Stimulated activated CD8-positive, alpha-beta memory T cell treated with anti-CD3 and anti-CD28 coated beads, Interleukin-15, amount 100 ng/mL, for 4 hours (primary cell): ENCODE data around the gene TERC.

Experiments
- DNase-seq, 2 donors: peaks; one replicate each; pipeline ENCODE4 v3.0.0-alpha.2; 2020; ENCODE audit warnings: low read depth in 2 of 2

Gene TERC

DNA sequence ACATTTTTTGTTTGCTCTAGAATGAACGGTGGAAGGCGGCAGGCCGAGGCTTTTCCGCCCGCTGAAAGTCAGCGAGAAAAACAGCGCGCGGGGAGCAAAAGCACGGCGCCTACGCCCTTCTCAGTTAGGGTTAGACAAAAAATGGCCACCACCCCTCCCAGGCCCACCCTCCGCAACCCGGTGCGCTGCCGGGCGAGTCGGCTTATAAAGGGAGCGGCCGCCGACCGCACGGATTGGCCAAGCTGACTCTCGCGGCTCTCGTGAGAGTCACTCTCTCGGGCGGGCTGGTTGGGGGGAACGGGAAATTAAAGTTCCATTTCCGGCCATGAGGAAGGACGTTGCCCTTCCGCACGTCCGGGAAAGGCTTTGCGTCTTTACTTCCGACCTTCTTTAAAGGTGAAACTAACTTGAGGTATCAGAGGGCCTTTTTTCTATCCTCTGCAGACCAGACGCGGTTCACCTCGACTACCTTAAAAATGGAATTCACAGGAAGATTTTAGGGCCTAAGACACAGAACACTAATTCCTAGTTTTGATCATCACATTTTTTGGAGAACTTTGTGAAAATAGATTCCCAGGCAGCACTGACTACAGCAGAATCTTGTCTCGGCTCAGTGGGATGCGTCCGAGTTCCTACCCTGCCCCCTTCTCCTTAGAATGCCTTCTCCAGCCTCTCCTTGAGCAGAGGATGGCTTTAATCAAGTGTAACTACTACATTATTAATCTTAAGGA lies at the start of gene TERC:
Gene TERC, minus strand, starts transcription at position 179 of the 731 bp plus-strand sequence.
- DNase-seq = peak; percentile 84 to 88

DNA sequence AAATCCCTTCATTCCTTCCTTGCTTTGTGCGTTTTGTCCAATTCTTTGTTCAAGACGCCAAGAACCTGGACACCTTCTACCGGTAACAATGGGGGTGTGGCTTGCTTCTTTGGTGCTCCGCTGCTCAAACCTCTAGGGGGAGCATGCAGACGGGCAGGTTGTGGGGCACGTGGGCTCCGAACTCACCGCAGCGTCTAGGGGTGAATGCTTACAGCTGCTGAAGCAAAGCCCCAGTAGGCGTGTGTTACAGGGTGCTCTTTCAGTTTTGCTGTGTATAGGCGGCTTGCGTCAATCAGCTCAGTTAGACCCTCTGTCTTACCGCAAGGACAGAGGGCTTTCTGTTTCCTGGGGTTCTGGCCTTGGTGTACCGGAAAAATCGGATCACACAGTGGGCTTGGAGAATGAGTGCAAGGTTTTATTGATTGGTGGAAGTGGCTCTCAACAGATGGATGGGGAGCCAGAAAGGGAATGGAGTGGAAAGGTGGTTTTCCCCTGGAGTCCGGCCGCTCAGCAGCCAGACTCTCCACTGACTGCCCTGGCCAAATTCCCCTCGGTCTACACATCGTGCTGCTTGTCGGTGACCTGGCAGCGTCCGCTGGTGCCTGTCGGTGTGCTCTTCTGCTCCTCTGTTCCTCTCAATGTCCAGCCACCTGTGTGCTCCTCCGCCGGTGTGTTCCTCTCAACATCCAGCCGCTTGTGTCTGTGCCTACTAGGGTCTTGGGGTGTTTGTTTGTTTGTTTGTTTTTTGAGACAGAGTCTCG lies 49.1 kb upstream of the TERC start:
- peak; percentile 54 to 69 for DNase-seq

DNA sequence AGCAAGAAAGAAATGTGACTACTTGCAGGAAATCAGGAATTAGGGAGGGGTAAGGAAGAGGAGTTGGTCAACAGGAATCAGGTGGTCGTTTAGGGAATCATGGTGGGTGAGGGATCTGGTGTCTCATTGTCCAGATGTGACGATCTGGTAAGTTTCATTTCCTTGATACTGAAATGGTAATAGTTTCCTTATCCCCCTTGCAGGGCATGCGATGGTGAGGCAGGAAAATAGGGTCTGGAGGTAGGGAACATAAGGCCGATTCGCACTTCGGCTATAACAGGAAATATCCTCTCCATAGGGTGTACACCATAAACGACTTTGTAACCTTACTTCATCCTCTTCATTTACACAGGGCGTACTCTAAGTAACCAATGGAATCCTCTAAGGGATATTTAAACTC lies 48.4 kb upstream of the TERC start:
- no peak for DNase-seq

DNA sequence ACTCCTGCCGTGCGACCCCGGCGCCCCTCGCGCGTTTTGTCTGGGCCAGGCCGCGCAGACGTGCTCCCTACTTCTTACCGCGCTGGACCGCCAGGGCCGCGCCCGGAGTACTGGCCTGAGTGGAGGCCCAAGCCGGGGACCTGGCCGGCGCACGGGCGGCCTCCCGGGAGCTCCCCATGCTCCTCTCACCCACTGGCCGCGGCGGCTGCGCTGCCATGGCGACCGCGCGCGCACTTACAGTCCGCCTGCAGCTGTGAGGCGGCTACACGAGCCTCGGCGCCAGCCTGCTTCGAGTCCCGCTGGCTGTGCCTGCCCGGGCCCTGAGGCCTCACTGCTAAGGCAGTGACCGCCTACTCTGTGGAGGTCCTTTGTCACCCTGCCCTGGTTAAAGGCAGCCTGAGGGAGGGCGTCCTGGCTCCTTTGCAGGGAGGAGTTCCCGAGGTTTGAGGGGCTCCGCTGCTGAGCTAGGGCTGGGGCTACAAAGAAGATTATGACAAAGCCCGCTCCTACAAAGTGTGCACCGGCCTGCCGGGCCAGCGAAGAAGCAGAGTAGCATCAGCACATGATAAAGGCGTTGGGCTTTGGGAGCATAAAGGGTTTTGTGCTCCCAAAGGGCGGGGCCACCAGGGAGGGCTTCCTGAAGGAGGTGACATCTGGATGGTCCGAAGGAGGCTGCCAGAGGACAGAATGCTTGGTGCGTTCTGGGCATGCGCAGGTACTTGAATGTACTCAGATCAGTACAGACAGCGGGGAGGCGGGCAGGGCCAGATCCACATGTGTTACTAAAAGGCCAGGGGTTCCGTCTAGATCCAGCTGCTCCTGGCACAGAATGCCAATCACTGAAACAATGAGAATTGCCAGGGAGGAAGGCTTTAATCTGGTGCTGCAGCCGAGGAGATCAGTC lies 47.7 kb upstream of the TERC start, which contains the start of the genes LRRC34 and LRRIQ4:
Gene LRRC34, minus strand, starts transcription at position 573 of the 904 bp plus-strand sequence. Its CDS starts 356 bp downstream, at position 217.
Gene LRRIQ4, plus strand, starts transcription at position 539 of the 904 bp plus-strand sequence. CDS start 9,052 bp downstream, outside the sequence.
- peak; percentile 36 to 54 for DNase-seq

DNA sequence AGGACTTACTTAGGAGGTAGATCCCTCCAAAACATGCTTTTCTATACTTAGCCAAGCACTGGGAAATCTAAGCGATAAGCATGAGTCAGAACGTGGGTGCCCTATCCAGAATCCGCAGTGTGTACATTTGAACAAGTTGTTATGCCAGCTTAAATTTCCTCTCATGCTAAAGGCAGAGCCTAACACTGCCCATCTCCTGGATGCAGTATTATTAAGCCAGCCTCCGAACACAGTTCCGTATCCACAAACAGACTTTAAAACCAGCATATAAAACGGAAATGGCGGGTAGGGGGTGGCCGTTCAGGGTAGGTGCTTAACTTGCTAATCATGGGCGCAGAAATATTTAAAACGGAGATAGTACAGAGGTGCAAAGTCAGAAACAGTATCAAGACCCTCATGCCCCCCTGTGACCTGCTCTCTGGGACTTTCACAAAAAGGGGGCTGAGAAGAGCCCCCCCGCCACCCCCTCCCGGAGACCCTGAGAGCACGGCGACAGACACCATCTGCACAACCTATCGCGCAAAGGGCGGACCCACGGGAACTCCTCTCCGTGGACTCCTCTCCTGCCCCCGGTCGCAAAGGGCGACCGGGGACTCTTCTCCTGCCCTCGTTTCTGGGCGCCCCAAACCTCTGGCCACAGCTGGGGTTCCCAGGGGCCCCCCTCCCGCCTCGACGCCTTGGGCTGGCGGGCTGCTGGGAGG lies 46.9 kb upstream of the TERC start:
- DNase-seq = no peak

DNA sequence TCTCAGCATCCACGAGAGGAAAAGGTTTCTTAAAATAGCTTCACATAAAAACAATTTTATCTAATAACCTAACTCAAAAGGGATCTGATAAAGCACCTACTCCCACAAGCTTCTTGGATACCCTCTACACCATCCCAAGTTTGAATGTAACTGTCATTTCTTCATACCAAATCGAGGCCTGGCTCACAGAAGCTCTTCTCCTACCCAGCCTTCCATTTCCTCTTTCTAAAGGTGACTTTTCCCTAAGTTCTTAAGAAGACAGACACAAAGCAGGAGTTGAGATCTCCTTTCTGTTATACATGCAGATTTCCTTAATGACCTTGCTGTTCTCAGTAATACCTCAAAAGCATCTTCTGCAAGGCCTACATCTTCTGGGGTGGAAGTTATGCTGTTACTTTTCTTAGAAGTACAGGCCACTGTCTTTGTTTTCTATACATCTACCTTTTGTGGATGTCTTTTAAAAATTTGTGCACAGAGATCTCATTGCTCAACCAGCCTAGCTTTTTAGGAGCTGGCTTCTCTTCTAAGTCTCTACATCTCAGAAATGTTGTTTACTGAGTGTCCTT lies 44.5 kb upstream of the TERC start:
- no peak for DNase-seq

DNA sequence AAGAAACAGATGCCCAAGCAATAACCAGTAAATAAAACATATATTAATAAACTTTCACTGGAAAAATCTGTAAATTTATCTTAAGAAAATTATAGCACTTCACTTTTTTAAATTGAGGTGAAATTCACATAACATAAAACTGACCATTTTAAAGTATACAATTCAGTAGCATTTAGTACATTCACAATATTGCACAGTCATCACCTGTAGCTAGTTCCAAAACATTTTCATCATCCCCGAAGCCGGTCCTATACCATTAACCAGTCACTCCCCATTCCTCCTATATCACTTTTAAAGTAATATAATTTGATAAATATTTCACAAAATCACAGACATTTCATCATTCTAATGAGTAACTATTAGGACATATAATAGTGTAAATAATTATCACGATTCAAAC lies 39.8 kb upstream of the TERC start:
- no peak for DNase-seq

DNA sequence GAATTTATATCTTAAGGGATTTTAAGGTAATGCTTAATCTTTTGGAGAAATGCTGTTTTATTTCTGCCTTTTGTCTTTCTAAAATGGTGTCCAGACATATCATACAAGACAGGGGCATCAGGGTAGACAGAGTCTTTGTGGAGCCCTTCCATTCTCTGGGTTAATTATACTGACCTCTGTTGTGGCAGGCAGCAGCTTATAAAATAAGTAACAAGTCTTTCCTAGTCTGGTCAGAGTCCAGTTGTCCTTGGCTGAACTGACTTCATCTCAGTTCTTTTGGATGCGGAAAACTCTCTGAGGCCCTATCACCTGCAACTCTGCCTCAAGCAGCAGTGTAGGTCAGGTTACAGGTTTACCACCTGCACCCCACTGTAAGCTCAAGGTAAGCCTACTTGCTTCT lies 27.5 kb upstream of the TERC start:
- DNase-seq = no peak

DNA sequence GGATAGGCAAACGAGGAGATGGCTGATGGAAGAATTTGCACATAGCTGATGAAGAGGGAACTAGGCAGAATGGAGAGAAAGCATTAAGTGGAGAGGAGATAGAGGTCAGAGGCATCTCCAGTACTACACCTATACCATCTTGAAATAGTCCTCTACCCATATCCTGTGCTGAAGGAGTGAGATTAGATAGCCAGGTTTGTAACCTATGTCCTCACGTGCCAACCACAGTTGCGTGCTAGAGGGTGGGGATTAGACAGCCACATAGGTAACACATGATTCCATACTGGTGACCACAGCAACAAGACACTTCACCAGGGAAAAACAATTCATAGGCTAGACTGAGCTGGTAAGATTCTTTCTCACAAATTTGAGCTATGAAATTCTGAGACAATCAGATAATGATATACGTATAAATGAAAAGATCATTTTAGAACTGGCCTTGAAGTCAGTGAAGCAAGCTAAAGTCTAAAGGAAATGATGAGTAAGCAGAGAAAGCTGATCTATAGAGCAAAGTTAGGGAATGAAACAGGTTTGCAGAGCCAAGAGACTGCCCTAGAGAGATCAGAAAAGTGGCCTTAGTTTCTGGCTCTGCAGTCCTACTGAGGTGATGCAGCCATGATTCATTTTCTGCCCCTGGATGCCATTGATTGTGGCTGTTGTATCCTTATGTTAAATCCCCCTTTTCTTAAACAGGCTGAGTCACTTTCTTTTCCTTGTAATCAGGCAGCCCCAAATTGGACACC lies 26.0 kb upstream of the TERC start:
- DNase-seq = no peak

DNA sequence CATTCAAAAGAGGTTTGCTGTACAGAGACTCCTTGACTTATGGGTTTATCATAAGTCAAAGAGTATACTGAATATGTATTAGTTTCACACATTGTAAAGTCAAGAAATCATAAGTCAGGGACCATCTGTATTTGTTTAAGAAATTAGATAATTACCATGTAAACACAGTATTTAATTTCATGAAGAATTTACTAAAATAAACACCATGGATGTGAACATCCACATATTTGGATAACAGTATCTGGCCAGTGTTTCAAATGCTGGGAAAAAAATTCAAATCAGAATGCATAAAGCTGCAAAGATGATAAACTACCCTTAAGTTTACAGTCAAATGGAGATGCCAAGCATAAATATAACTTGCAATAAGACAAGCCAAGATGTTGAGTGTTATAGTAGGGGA lies 25.4 kb upstream of the TERC start:
- no peak for DNase-seq

DNA sequence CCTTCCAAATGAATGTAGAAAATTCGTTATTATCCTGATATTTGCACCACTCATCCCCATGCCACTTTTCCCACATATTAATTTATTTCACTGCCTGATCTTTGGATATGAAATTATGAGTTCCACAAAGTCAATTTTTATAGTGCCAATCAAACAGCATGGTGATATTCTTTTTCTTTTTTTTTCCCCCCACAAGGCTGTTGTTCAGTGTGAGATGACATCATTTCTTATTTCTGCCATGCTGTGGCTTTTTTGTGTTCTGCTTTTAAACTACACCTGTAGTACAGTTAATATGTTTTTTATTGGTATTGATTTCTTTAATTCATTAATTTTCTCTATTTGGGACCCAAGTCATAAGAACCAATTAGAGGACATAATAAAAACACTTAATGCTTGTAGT lies 22.9 kb upstream of the TERC start:
- DNase-seq = no peak

DNA sequence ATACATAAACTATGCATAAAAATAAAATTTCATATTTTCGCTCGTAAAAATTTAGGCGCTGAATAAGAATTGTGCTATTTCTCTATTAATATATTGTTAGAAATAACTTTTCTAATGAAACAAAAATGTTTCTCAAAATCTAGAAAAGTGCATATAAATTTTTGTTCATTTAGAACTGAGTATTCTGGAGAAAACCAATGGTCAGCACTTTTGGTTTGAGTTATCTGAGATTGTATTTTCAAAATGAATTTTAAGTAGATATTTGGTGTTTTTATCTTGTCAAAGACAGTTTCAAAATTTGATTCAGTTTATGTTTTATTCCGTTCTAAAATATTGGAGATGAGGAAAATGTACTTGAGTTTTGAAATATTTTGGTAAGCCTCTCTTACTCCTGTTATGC lies 22.3 kb upstream of the TERC start:
- no peak for DNase-seq

DNA sequence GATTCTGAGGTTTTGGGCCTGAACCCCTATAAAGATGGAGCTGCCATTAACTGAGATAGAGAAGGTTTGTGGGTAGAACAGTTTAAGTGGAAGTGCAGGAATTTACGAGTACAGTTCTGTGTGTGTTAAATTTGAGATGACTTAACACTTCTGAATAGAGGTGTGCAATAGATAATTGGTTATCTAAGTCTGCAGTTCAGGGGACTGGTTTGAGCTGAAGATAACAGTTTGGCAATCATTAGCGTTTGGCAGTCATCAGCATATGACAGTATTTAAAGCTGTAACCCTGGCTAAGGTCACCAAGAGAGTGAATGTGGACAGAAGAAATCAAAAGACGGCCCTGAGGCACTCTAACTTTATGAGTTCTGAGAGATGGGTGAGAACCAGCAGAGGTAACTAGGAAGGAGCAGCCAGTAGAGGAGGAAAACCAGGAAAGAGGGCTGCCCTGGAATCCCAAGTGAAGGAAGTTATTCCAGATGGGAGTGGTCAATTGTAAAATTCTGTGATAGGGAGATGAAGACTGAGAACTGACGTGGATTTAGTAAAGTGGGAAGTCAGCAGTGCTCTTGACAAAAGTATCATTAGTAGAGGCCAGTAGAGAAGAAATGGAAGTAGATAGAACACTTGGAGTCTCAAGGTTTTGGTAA lies 16.5 kb upstream of the TERC start:
- no peak for DNase-seq

DNA sequence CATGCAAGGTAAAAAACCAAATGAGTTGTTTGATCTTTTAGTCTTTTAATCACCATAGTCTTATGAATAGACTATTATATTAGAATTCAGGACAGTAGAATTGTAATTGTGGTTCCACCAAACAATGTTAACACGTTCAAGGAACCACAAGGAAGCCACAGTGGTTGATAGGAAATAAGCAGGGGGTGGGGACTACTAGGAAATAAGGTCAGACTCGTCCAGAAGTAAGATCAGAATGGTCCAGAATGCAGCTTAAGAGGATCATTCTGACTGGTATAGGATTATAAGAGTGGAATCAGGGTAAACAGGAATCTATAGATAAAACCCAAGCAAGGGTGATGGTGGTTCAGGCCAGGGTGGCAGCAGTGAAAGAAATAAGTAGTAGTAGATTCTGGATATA lies 15.9 kb upstream of the TERC start:
- DNase-seq = no peak

DNA sequence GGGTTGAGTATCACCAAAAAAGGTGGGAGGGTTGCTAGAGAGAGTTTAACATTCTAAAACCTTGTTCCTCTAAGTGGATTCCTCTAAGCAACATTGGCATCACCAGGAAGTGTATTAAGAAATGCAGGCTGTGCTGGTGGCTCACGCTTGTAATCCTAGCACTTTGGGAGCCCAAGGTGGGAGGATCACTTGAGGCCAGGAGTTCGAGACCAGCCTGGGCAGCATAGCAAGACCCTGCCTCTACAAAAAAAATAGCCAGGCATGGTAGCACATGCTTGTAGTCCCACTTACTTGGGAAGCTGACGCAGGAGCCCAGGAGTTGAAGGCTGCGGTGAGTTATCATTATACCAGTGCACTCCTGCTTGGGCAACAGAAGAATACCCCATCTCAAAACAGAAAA lies 13.0 kb upstream of the TERC start:
- no peak for DNase-seq

DNA sequence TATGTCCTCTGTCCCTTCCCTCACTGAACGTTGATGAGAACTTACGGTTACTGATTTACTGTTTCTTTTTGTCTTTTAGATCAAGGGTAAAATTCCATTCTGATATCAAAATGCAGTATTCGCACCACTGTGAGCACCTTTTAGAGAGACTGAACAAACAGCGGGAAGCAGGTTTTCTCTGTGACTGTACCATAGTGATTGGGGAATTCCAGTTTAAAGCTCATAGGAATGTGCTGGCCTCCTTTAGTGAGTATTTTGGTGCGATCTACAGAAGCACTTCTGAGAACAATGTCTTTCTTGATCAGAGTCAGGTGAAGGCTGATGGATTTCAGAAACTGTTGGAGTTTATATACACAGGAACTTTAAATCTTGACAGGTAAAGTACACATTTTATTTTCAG lies 9.3 kb upstream of the TERC start:
- no peak for DNase-seq

DNA sequence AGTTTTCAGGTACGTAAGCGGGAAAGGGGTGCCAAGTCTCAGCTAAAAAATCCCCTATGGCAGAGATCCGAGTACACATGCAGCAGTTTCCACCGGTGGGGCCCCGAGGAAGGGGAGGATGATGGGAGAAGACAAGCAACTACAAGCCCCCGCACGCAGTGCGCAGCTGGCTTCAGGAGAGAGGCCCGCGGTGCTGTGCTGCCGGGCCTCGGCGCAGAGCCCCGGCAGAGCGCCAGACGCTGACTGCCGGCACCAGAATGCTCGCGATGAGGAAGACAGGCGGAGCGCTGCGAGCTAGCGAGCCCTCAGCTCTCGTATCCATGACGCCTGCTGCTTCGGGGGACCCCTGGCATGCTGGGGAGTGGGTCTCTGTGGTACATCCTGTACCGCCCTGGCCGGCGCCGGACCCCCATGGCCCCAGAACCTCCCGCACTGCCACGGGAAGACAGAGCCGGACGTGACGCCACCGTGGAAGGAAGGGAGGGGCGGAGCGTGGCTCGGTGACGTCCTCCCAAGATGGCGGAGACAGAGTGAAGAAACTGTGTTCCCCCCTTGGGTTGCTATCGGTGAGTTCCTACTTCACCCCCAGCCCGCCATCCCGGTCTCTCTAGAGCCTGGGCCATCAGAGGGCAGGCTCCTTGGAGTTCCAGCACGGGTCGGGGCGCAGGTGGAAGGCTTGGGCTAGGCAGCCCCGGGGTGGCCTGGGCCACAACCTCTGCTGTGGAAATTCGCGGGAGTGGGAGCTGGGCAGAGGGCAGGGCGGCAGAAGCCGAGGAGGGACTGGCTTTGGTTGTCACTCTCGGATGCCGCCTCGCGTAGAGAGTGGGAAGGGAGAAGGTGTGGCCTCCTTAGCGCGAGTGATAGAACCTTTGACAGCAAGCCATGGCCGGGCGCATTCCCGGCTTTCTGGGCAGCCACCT lies 8.3 kb upstream of the TERC start, which contains the start of gene MYNN:
Gene MYNN, plus strand, starts transcription at position 500 of the 920 bp plus-strand sequence. CDS start 900 bp downstream, outside the sequence.
- DNase-seq = peak; percentile 86 to 88

DNA sequence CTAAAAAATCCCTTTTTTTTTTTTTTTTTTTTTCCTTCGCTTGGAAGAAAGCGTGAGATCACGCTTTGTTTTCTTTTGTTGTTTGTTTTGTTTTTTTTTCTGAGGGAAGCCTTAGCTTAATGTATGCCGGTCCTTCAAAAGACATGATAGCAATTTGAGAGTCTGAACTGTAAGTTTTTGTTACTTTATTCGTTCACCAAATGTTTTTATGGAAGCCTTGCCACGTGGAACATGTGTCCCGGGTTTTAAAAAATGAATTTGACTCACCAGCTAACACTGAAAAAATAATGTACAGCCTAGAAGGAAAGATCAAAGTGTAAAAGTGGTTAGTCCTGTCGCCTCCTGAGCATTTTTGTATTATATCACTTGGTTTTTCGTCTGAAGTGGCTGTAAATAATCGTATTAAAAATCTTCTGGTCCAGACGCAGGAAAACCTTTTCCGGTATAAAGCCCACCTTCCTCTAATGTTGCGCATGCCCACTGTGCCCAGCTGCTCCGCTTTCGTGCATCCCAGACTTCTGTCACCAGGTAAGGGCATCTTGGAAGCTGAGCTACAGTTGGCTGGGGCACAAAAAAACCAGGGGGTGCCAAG lies 7.5 kb upstream of the TERC start:
- DNase-seq = peak in 1 of 2 donors; percentile 49
